ENCODE data around the gene APOA1.

Gene APOA1

GRCh38 chr11:116800610-116801009 is 36.8 kb downstream of the APOA1 start:
- TF ChIP-seq GATA3 (IDR thresholded peaks at IDR 0.05; ENCODE audit: low read depth, low read length) = no peak
- TF ChIP-seq GATA2 (IDR thresholded peaks at IDR 0.05; ENCODE audit: low read depth, low read length) = no peak

GRCh38 chr11:116798368-116798767 is 39.1 kb downstream of the APOA1 start:
- TF ChIP-seq GATA3 (IDR thresholded peaks at IDR 0.05; ENCODE audit: low read depth, low read length) (no peak), GATA2 (IDR thresholded peaks at IDR 0.05; ENCODE audit: low read depth, low read length) (no peak)

- TF ChIP-seq GATA2 (IDR thresholded peaks at IDR 0.05; ENCODE audit: low read depth, low read length) (no peak), GATA3 (IDR thresholded peaks at IDR 0.05; ENCODE audit: low read depth, low read length) (no peak)
These were observed 39.6 kb downstream of the APOA1 start for GRCh38 chr11:116797816-116798215.

- TF ChIP-seq GATA3 (IDR thresholded peaks at IDR 0.05; ENCODE audit: low read depth, low read length) (no peak), GATA2 (IDR thresholded peaks at IDR 0.05; ENCODE audit: low read depth, low read length) (no peak)
These were observed 40.9 kb downstream of the APOA1 start for GRCh38 chr11:116796548-116796947.

- TF ChIP-seq GATA3 (IDR thresholded peaks at IDR 0.05; ENCODE audit: low read depth, low read length) (no peak), GATA2 (IDR thresholded peaks at IDR 0.05; ENCODE audit: low read depth, low read length) (no peak)
These were observed 42.6 kb downstream of the APOA1 start for GRCh38 chr11:116794851-116795250.

- TF ChIP-seq GATA2 (IDR thresholded peaks at IDR 0.05; ENCODE audit: low read depth, low read length) (no peak), GATA3 (IDR thresholded peaks at IDR 0.05; ENCODE audit: low read depth, low read length) (no peak)
These were observed 43.7 kb downstream of the APOA1 start for GRCh38 chr11:116793772-116794097.

GRCh38 chr11:116792869-116793771 is 44.3 kb downstream of the APOA1 start:
- TF ChIP-seq GATA3 (IDR thresholded peaks at IDR 0.05; ENCODE audit: low read depth, low read length) = no peak
- no peak for TF ChIP-seq GATA2 (IDR thresholded peaks at IDR 0.05; ENCODE audit: low read depth, low read length)

- TF ChIP-seq GATA3 (IDR thresholded peaks at IDR 0.05; ENCODE audit: low read depth, low read length) (no peak), GATA2 (IDR thresholded peaks at IDR 0.05; ENCODE audit: low read depth, low read length) (no peak)
These were observed 45.1 kb downstream of the APOA1 start for GRCh38 chr11:116792144-116792868.

- no peak for TF ChIP-seq GATA2 (IDR thresholded peaks at IDR 0.05; ENCODE audit: low read depth, low read length)
- TF ChIP-seq GATA3 (IDR thresholded peaks at IDR 0.05; ENCODE audit: low read depth, low read length) = no peak
These were observed 45.6 kb downstream of the APOA1 start, which contains the start of gene APOA5 for GRCh38 chr11:116791813-116792143. Gene APOA5 (minus strand): TSS chr11:116791879. CDS start chr11:116791860, 19 bp downstream.

GRCh38 chr11:116791002-116791812 is 46.2 kb downstream of the APOA1 start:
- no peak for TF ChIP-seq GATA3 (IDR thresholded peaks at IDR 0.05; ENCODE audit: low read depth, low read length)
- no peak for TF ChIP-seq GATA2 (IDR thresholded peaks at IDR 0.05; ENCODE audit: low read depth, low read length)

- TF ChIP-seq GATA3 (IDR thresholded peaks at IDR 0.05; ENCODE audit: low read depth, low read length) = no peak
- no peak for TF ChIP-seq GATA2 (IDR thresholded peaks at IDR 0.05; ENCODE audit: low read depth, low read length)
These were observed 47.0 kb downstream of the APOA1 start for GRCh38 chr11:116790167-116791001.

- TF ChIP-seq GATA3 (IDR thresholded peaks at IDR 0.05; ENCODE audit: low read depth, low read length) (no peak), GATA2 (IDR thresholded peaks at IDR 0.05; ENCODE audit: low read depth, low read length) (no peak)
These were observed 48.4 kb downstream of the APOA1 start for GRCh38 chr11:116788975-116789374.

GRCh38 chr11:116788534-116788933 is 48.9 kb downstream of the APOA1 start:
- TF ChIP-seq GATA3 (IDR thresholded peaks at IDR 0.05; ENCODE audit: low read depth, low read length) = no peak
- TF ChIP-seq GATA2 (IDR thresholded peaks at IDR 0.05; ENCODE audit: low read depth, low read length) = no peak
